ENCODE data around the gene ING5. TPM values are rescaled to one million over a fixed set of nuclear protein-coding genes. Genes with fewer than 3 reads are reported as not detected.
"Not testable (repeated sequence)": the region's sequence is repeated elsewhere in the genome, so short reads cannot be mapped to it uniquely, and the experiment has no call there.

The ING5 gene
- total RNA-seq, 1 donor from 2014 or later, result 48.8 TPM

DNA sequence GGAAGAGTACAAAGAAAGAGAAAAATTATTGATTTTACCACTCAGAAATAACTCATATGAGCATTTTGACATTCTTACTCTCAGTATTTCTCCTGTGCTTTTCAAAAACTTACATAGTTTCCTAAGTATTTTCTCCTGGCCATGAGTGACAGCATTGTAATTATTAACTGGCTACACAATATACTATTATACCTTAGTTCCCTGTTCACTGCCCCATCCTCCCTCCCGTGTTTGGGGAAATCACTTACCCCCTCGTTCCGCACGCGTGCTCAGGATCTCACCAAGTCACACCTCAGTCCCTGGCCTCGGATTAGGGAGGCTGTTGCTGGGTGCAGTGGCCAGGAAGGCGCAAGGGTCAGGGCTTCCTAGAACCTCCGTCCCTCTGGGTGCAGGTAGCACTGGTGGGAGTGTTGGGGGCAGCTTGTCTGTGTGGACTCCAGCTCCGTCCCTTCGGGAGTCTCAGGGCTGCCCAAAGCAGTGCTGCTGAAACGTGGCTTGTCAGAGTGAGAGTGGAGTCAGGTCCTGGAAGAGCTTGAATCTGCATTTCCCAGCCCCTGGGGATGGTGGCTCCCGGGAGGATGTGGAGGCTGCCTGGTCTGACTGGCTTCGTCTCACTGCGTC, 41.1 kb upstream of the ING5 start:
- peaks cover 11% of the 10 kb centered on the region for H3K36me3 Mint-ChIP-seq
- H3K27ac Mint-ChIP-seq, result no peak overlapping the region
- H3K4me3 Mint-ChIP-seq, result no peak overlapping the region

DNA sequence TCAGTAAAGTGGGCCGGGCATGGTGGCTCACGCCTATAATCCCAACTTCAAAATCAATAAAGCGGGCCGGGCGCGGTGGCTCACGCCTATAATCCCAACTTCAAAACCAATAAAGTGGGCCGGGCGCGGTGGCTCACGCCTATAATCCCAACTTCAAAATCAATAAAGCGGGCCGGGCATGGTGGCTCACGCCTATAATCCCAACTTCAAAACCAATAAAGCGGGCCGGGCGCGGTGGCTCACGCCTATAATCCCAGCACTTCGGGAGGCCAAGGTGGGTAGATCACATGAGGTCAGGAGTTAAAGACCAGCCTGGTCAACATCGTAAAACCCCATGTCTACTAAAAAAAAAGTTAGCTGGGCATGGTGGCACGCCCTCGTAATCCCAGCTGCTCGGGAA, 39.1 kb upstream of the ING5 start:
- not testable (repeated sequence) for DNase-seq (ENCODE audit: extremely low spot score, unreplicated experiment); H3K27ac Mint-ChIP-seq; H3K27me3 Mint-ChIP-seq; H3K9me3 Mint-ChIP-seq; H3K4me3 Mint-ChIP-seq; H3K36me3 Mint-ChIP-seq
- H3K4me1 Mint-ChIP-seq (ENCODE audit: unreplicated experiment), result peaks cover 18% of the 10 kb centered on the region

More for the DNA sequence above, 41.1 kb upstream of the ING5 start:
- Mint-ChIP-seq H3K27me3 (no peaks in the 10 kb centered on the region), H3K4me1 (ENCODE audit: unreplicated experiment) (peaks cover 7% of the 10 kb centered on the region), H3K9me3 (no peaks in the 10 kb centered on the region)
- no peak for DNase-seq (ENCODE audit: extremely low spot score, unreplicated experiment)
- TF ChIP-seq, protein P1, sequence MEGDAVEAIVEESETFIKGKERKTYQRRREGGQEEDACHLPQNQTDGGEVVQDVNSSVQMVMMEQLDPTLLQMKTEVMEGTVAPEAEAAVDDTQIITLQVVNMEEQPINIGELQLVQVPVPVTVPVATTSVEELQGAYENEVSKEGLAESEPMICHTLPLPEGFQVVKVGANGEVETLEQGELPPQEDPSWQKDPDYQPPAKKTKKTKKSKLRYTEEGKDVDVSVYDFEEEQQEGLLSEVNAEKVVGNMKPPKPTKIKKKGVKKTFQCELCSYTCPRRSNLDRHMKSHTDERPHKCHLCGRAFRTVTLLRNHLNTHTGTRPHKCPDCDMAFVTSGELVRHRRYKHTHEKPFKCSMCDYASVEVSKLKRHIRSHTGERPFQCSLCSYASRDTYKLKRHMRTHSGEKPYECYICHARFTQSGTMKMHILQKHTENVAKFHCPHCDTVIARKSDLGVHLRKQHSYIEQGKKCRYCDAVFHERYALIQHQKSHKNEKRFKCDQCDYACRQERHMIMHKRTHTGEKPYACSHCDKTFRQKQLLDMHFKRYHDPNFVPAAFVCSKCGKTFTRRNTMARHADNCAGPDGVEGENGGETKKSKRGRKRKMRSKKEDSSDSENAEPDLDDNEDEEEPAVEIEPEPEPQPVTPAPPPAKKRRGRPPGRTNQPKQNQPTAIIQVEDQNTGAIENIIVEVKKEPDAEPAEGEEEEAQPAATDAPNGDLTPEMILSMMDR (conservative IDR thresholded peaks at IDR 0.05), result no peak

DNA sequence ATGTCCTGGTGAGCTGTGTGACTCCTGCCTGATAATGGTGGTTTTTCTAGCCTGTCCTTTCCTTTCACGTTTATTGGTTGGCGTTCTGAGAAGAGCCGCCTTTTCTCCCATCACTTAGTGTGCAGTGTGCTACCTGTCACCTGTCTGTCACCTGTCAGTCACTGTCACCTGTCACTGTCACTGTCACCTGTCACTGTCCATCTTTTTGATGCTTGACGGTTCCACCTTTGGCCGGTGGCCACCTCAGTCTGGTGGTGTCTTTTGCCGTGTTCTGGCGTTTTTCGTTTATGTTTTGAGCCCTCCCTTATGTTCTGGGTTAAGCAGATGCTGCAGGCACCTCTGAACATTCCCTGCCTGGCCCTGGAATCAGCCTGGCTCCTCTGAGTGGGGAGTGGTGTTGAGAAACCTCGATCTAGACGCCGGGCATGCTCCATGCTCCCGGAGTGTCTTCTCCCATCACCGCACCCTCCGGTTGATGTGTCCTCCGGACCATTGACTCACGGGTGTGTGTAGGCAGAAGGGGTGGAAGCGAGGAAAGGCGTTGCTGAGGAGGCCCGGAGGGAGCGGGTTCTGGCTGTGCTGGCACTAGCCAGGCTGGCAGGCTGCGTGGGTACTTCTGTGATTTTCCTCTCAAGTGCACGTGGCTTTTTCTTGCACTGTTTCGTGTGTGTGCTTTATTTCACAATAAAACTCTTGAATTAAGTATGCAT, 36.0 kb upstream of the ING5 start:
- Mint-ChIP-seq H3K4me1 (ENCODE audit: unreplicated experiment) (peaks cover 18% of the 10 kb centered on the region), H3K4me3 (no peak overlapping the region), H3K9me3 (no peaks in the 10 kb centered on the region), H3K27me3 (no peaks in the 10 kb centered on the region), H3K36me3 (no peaks in the 10 kb centered on the region), H3K27ac (no peak overlapping the region)
- TF ChIP-seq, protein P1 (conservative IDR thresholded peaks at IDR 0.05), result no peak
- no peak for DNase-seq (ENCODE audit: extremely low spot score, unreplicated experiment)

DNA sequence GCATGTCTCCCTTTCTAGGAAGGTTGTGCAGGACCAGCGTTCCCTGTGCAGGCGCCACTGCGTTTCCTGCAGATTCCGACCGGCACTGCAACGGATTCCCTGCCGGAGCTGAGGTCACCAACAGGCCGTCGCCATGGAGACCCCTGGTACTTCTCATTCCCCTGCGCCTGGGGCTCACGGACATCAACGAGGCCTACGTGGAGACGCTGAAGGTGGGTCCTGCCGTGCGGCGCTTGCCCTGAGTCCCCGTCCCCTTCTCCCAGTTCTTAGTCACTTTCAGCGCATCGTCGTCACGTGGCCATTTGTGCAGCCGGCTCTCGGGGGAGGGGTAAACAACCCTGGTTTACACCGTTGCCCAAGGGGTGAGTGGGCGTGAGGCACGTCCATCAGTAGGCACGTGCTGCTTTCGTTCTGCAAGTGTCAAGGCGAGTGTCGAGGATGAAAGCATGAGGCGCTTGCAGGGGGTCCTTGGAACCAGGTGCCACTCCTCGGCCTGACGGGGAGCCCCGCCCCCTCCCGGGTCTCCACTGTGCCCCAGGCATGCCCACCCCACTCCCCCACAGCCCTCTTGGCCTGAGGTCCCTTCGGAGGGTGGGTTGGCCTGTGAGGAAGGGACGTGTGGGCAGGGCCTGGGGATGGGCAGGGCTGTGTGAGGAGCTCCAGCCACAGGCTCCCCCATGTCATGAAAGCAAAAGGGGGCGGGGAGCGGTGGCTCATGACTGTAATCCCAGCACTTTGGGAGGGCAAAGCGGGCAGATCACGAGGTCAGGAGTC, 35.0 kb upstream of the ING5 start:
- DNase-seq (ENCODE audit: extremely low spot score, unreplicated experiment), result peak; percentile 82
- Mint-ChIP-seq H3K27ac (no peak overlapping the region), H3K36me3 (no peaks in the 10 kb centered on the region), H3K4me3 (peak overlapping the region; percentile 43), H3K9me3 (no peaks in the 10 kb centered on the region), H3K4me1 (ENCODE audit: unreplicated experiment) (peaks cover 18% of the 10 kb centered on the region), H3K27me3 (no peaks in the 10 kb centered on the region)
- TF ChIP-seq, protein P1 (conservative IDR thresholded peaks at IDR 0.05), result no peak

DNA sequence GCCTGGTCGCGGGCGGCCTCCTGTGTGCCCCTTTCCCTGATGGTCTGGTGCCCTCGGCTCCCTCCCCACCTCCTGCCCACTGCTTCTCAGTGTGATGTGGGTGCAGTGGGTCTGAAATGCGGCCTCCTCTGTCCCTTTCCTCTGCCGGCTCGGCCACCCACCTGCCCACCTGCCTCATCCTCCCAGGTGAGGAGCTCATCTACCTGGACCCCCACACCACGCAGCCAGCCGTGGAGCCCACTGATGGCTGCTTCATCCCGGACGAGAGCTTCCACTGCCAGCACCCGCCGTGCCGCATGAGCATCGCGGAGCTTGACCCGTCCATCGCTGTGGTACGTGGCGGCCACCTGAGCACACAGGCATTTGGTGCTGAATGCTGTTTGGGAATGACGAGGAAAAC, 33.5 kb upstream of the ING5 start:
- no peak overlapping the region for H3K4me3 Mint-ChIP-seq
- TF ChIP-seq, protein P1 (conservative IDR thresholded peaks at IDR 0.05), result no peak
- no peaks in the 10 kb centered on the region for H3K27me3 Mint-ChIP-seq
- H3K36me3 Mint-ChIP-seq, result no peaks in the 10 kb centered on the region
- H3K27ac Mint-ChIP-seq, result no peak overlapping the region
- peaks cover 18% of the 10 kb centered on the region for H3K4me1 Mint-ChIP-seq (ENCODE audit: unreplicated experiment)
- H3K9me3 Mint-ChIP-seq, result no peaks in the 10 kb centered on the region
- no peak for DNase-seq (ENCODE audit: extremely low spot score, unreplicated experiment)

DNA sequence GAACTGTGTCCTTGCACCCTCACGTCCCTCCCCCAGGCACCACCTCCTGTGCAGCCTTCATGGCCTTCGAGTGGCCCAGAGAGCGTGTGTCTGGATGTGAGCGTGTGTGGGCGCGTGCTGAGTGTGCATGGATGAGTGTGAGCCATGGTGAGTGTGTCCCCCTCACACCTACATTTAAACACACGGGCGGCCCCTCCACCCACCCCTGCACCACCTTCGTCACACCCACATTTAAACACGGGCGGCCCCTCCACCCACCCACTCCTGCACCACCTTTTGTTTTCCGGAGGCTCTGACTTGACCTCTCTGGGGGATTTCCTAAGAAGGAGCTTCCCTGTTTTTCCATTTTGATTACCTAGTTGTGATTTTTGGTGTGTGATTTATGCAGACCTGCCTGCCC, 33.0 kb upstream of the ING5 start:
- H3K9me3 Mint-ChIP-seq, result no peaks in the 10 kb centered on the region
- peaks cover 18% of the 10 kb centered on the region for H3K4me1 Mint-ChIP-seq (ENCODE audit: unreplicated experiment)
- H3K4me3 Mint-ChIP-seq, result no peak overlapping the region
- TF ChIP-seq, protein P1 (conservative IDR thresholded peaks at IDR 0.05), result no peak
- H3K27me3 Mint-ChIP-seq, result no peaks in the 10 kb centered on the region
- H3K36me3 Mint-ChIP-seq, result no peaks in the 10 kb centered on the region
- no peak for DNase-seq (ENCODE audit: extremely low spot score, unreplicated experiment)
- H3K27ac Mint-ChIP-seq, result no peak overlapping the region

Measured in type B pancreatic cell (in vitro differentiated cells).